ENCODE results near the gene ACTR2.

DNA sequence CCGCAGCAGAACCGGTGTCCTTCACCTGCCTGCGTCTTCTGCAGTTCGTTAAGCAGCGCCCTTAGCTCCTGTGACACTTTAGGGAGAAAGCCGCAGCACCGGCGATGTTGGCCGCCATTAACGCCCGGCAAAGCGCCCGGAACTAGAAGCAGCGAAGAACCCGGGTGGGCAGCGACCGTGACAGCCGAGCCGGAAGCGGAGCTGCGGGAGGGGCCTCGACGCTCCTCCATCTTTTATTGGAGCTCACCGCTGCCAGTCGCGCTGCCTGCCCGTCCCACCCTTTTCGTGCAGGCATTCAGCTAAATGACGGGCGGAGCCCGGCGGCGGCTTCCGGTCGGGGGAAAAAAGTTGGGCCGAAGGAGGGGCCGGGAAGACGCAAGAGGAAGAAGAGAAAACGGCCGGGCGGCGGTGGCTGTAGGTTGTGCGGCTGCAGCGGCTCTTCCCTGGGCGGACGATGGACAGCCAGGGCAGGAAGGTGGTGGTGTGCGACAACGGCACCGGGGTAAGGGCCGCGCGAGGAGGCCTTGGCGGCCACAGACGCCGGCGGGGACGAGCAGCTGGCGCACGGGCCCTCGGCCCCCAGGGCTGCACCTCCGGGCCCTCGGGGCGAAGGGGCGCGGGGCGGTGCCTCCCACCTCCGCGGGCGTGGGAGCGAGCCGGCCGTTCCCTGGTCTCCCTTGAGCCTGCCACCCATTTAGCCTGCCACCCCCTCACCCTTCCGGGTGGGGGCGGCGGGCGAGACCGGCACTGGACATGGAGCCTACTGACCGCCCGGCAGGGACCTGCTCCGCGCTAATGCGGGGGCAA, at the start of gene ACTR2:
- TF ChIP-seq, protein P1, sequence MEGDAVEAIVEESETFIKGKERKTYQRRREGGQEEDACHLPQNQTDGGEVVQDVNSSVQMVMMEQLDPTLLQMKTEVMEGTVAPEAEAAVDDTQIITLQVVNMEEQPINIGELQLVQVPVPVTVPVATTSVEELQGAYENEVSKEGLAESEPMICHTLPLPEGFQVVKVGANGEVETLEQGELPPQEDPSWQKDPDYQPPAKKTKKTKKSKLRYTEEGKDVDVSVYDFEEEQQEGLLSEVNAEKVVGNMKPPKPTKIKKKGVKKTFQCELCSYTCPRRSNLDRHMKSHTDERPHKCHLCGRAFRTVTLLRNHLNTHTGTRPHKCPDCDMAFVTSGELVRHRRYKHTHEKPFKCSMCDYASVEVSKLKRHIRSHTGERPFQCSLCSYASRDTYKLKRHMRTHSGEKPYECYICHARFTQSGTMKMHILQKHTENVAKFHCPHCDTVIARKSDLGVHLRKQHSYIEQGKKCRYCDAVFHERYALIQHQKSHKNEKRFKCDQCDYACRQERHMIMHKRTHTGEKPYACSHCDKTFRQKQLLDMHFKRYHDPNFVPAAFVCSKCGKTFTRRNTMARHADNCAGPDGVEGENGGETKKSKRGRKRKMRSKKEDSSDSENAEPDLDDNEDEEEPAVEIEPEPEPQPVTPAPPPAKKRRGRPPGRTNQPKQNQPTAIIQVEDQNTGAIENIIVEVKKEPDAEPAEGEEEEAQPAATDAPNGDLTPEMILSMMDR (IDR thresholded peaks at IDR 0.05; ENCODE audit: insufficient read depth, low read length, poor library complexity, severe bottlenecking): no peak
- TF ChIP-seq EZH2phosphoT487 (conservative IDR thresholded peaks at IDR 0.05; ENCODE audit: low read length): no peak

All from SU-DHL-6 (cell line).